H9 (cell line): ENCODE data around the gene FBXW9. TPM values are rescaled to one million over a fixed set of nuclear protein-coding genes. Genes with fewer than 3 reads are reported as not detected.
"Not testable (repeated sequence)": the region's sequence is repeated elsewhere in the genome, so short reads cannot be mapped to it uniquely, and the experiment has no call there.

ENCODE experiments used
- DNase-seq: peaks from one replicate; pipeline ENCODE4 v3.0.0-alpha.2; 2017
- H2AFZ ChIP-seq: one replicate; pipeline ENCODE4 v1.6.1; 2013; ENCODE audit warnings: mild to moderate bottlenecking, low read length, control low read depth, moderate library complexity
- H2AK5ac ChIP-seq: 2 replicates; pipeline ENCODE4 v1.6.1; 2013; ENCODE audit warnings: low read length, control low read depth, mixed read lengths; ENCODE audit not compliant: insufficient read length
- H2BK120ac ChIP-seq: one replicate; pipeline ENCODE4 v1.6.1; 2013; ENCODE audit warnings: low read depth, mild to moderate bottlenecking, low read length, control low read depth, inconsistent platforms; ENCODE audit not compliant: poor library complexity, severe bottlenecking
- H2BK12ac ChIP-seq: 2 replicates; pipeline ENCODE4 v1.6.1; 2013; ENCODE audit warnings: low read length, control low read depth, mixed read lengths, low read depth; ENCODE audit not compliant: insufficient read length
- H2BK15ac ChIP-seq: 2 replicates; pipeline ENCODE4 v1.6.1; 2013; ENCODE audit warnings: low read depth, low read length, control low read depth
- H2BK20ac ChIP-seq: one replicate; pipeline ENCODE4 v1.6.1; 2013; ENCODE audit warnings: low read depth, mild to moderate bottlenecking, low read length, control low read depth, inconsistent platforms; ENCODE audit not compliant: poor library complexity, severe bottlenecking
- H2BK5ac ChIP-seq: 2 replicates; pipeline ENCODE4 v1.6.1; 2013; ENCODE audit warnings: low read length, control low read depth, mixed read lengths; ENCODE audit not compliant: insufficient read length
- H3K14ac ChIP-seq: 2 replicates; pipeline ENCODE4 v1.6.1; 2013; ENCODE audit warnings: low read length, control low read depth; ENCODE audit not compliant: insufficient read depth
- H3K18ac ChIP-seq: 2 replicates; pipeline ENCODE4 v1.6.1; 2013; ENCODE audit warnings: low read depth, mild to moderate bottlenecking, mixed read lengths, low read length, control low read depth; ENCODE audit not compliant: insufficient read length
- H3K23ac ChIP-seq: 2 replicates; pipeline ENCODE4 v1.6.1; 2013; ENCODE audit warnings: low read length, control low read depth, mixed read lengths, low read depth; ENCODE audit not compliant: insufficient read length
- H3K23me2 ChIP-seq: 2 replicates; pipeline ENCODE4 v1.6.1; 2013; ENCODE audit warnings: low read depth, mild to moderate bottlenecking, mixed read lengths, low read length, control low read depth; ENCODE audit not compliant: insufficient read length, poor library complexity, severe bottlenecking
- H3K27ac ChIP-seq: 2 replicates; pipeline ENCODE4 v1.5.1; 2013; ENCODE audit warnings: low read length, control low read depth, mixed read lengths, low read depth; ENCODE audit not compliant: insufficient read length
- H3K27me3 ChIP-seq: 2 replicates; pipeline ENCODE4 v1.6.1; 2013; ENCODE audit warnings: low read length, control low read depth, inconsistent platforms; ENCODE audit not compliant: insufficient read depth
- H3K4ac ChIP-seq: 2 replicates; pipeline ENCODE4 v1.6.1; 2013; ENCODE audit warnings: low read depth, mild to moderate bottlenecking, control low read depth, inconsistent platforms, low read length, moderate library complexity
- H3K4me1 ChIP-seq: 2 replicates; pipeline ENCODE4 v1.6.1; 2013; ENCODE audit warnings: low read length, control low read depth, inconsistent platforms; ENCODE audit not compliant: insufficient read depth
- H3K4me2 ChIP-seq: 2 replicates; pipeline ENCODE4 v1.6.1; 2013; ENCODE audit warnings: low read length, control low read depth, mixed read lengths; ENCODE audit not compliant: insufficient read length, insufficient read depth
- H3K56ac ChIP-seq: 2 replicates; pipeline ENCODE4 v1.6.1; 2013; ENCODE audit warnings: low read depth, mild to moderate bottlenecking, mixed read lengths, low read length, control low read depth; ENCODE audit not compliant: insufficient read length
- H3K79me1 ChIP-seq: 2 replicates; pipeline ENCODE4 v1.6.1; 2013; ENCODE audit warnings: low read depth, mild to moderate bottlenecking, moderate library complexity, low read length, control low read depth, inconsistent platforms; ENCODE audit not compliant: insufficient read depth, poor library complexity, severe bottlenecking
- H3K79me2 ChIP-seq: 2 replicates; pipeline ENCODE4 v1.6.1; 2013; ENCODE audit warnings: low read length, control low read depth, inconsistent platforms; ENCODE audit not compliant: insufficient read depth
- H3K9ac ChIP-seq: 2 replicates; pipeline ENCODE4 v1.6.1; 2013; ENCODE audit warnings: low read length, control low read depth, mixed read lengths; ENCODE audit not compliant: insufficient read length; ENCODE audit errors: extremely low read depth
- H3K9me3 ChIP-seq: one replicate; pipeline ENCODE4 v1.6.1; 2013; ENCODE audit warnings: low read depth, low read length, inconsistent platforms; ENCODE audit not compliant: control insufficient read depth
- H3T11ph ChIP-seq: one replicate; pipeline ENCODE4 v1.6.1; 2013; ENCODE audit warnings: mild to moderate bottlenecking, low read length, control low read depth, inconsistent platforms
- H4K20me1 ChIP-seq: one replicate; pipeline ENCODE4 v1.6.1; 2013; ENCODE audit not compliant: control insufficient read depth, insufficient read length, insufficient read depth
- H4K5ac ChIP-seq: 2 replicates; pipeline ENCODE4 v1.6.1; 2013; ENCODE audit warnings: low read depth, mild to moderate bottlenecking, mixed read lengths, low read length, control low read depth; ENCODE audit not compliant: insufficient read length
- H4K8ac ChIP-seq: replicated peaks from 2 replicates; pipeline ENCODE4 v1.6.1; 2013; ENCODE audit warnings: low read length, control low read depth, mixed read lengths, low read depth; ENCODE audit not compliant: insufficient read length
- H4K91ac ChIP-seq: 2 replicates; pipeline ENCODE4 v1.6.1; 2013; ENCODE audit warnings: low read depth, mild to moderate bottlenecking, moderate library complexity, mixed read lengths, low read length, control low read depth; ENCODE audit not compliant: insufficient read length
- H3K27ac Mint-ChIP-seq, 3 experiments: 2 replicates in 2 of 3; 3 replicates in 1 of 3; pipeline ENCODE4 v1.8.0; 2020 to 2021; ENCODE audit warnings: mixed read lengths in 3 of 3, mild to moderate bottlenecking in 1 of 3, moderate library complexity in 1 of 3
- H3K27me3 Mint-ChIP-seq: 2 replicates; pipeline ENCODE4 v1.8.0; 2021; ENCODE audit warnings: low read depth, mild to moderate bottlenecking, moderate library complexity, mixed read lengths
- H3K36me3 Mint-ChIP-seq, 3 experiments: 2 replicates in 2 of 3; 3 replicates in 1 of 3; pipeline ENCODE4 v1.8.0; 2020 to 2021; ENCODE audit warnings: low read depth in 3 of 3, mixed read lengths in 3 of 3; ENCODE audit not compliant: insufficient read depth in 1 of 3
- H3K4me1 Mint-ChIP-seq, 2 experiments: 2 replicates each; pipeline ENCODE4 v1.8.0; 2020; ENCODE audit warnings: mixed read lengths in 2 of 2
- H3K4me3 Mint-ChIP-seq, 2 experiments: 2 replicates in 1 of 2; 3 replicates in 1 of 2; pipeline ENCODE4 v1.8.0; 2020 to 2021; ENCODE audit warnings: mild to moderate bottlenecking in 2 of 2, mixed read lengths in 2 of 2, moderate library complexity in 1 of 2
- H3K9me3 Mint-ChIP-seq, 2 experiments: 2 replicates in 1 of 2; 3 replicates in 1 of 2; pipeline ENCODE4 v1.8.0; 2020; ENCODE audit warnings: mild to moderate bottlenecking in 2 of 2, mixed read lengths in 2 of 2, moderate library complexity in 1 of 2
- CTCF ChIP-seq: fragments of 200-600 bp; sonication (generic); conservative IDR thresholded peaks from 3 replicates; pipeline ENCODE4 v1.8.0; 2021; ENCODE audit warnings: antibody characterized with exemption, mild to moderate bottlenecking
- WGBS: extraction: QIAGEN DNeasy Blood & Tissue Kit; methylation state at CpG from one replicate; pipeline ENCODE4 v1.1.7; 2013; ENCODE audit warnings: missing lambda C conversion rate, low lambda C conversion rate, mixed read lengths; ENCODE audit not compliant: insufficient read length; ENCODE audit errors: extremely low coverage; 5-methylcytosine and 5-hydroxymethylcytosine counted together
- total RNA-seq: library from RNA; stranded (reverse); gene quantifications from 2 replicates; pipeline ENCODE4 v1.2.1, GENCODE V29; 2021

The FBXW9 gene
- total RNA-seq, 1 experiment from 2014 or later: 11.7 TPM

- DNase-seq: no peak
- H3K4me3 Mint-ChIP-seq: no peak overlapping the region; a peak in 1 of 5 replicates
- Histone ChIP-seq H3K4ac (no peak overlapping the region), H4K91ac (no peak overlapping the region), H2BK15ac (no peak overlapping the region), H2BK20ac (no peak overlapping the region), H4K5ac (no peak overlapping the region), H3K14ac (no peak overlapping the region), H2AFZ (no peak overlapping the region), H3K9me3 (no peaks in the 10 kb centered on the region), H3K4me2 (no peak overlapping the region), H4K20me1 (no peaks in the 10 kb centered on the region), H3K23ac (no peak overlapping the region), H3K56ac (no peak overlapping the region), H3K79me2 (peaks cover 4% of the 10 kb centered on the region; the same call in 1 of the 2 replicates), H3K27me3 (no peaks in the 10 kb centered on the region), H3K9ac (no peak overlapping the region), H3K4me1 (no peaks in the 10 kb centered on the region), H2AK5ac (no peak overlapping the region), H3K79me1 (no peaks in the 10 kb centered on the region), H2BK12ac (no peak overlapping the region), H3K23me2 (peaks cover 15% of the 10 kb centered on the region), H3T11ph (no peak overlapping the region), H3K27ac (no peak overlapping the region), H2BK120ac (no peak overlapping the region), H3K18ac (no peak overlapping the region), H4K8ac (no peak overlapping the region), H2BK5ac (no peak overlapping the region)
- peak overlapping the region in 1 of 3 experiments; percentile 71; a peak in 2 of 7 replicates for H3K27ac Mint-ChIP-seq
- H3K9me3 Mint-ChIP-seq: no peaks in the 10 kb centered on the region
- TF ChIP-seq CTCF: no peak
- peaks cover 4 to 14% of the 10 kb centered on the region in 2 experiments for H3K4me1 Mint-ChIP-seq
- H3K36me3 Mint-ChIP-seq: peaks cover 17 to 35% (median 19%) of the 10 kb centered on the region in 3 experiments
- no CpG with 5 or more reads among the region's 2 CpGs for WGBS
- peaks cover 2% of the 10 kb centered on the region; the same call in 1 of the 2 replicates for H3K27me3 Mint-ChIP-seq
Measured at GRCh38 chr19:12726988-12727316, 30.5 kb upstream of the FBXW9 start.

GRCh38 chr19:12725612-12726011 lies 29.2 kb upstream of the FBXW9 start:
- H2AFZ ChIP-seq, H2BK12ac ChIP-seq, H3K14ac ChIP-seq, H2BK15ac ChIP-seq, H3T11ph ChIP-seq, H3K23ac ChIP-seq, H3K4me3 Mint-ChIP-seq, H3K27me3 Mint-ChIP-seq, H2AK5ac ChIP-seq, H3K27me3 ChIP-seq, H3K9me3 ChIP-seq, H3K18ac ChIP-seq, H3K79me1 ChIP-seq, H4K8ac ChIP-seq, H4K91ac ChIP-seq, H2BK120ac ChIP-seq, H4K20me1 ChIP-seq, DNase-seq, H2BK5ac ChIP-seq, H4K5ac ChIP-seq, H2BK20ac ChIP-seq, H3K4me1 ChIP-seq, H3K27ac Mint-ChIP-seq, H3K4ac ChIP-seq, H3K27ac ChIP-seq, H3K4me2 ChIP-seq, H3K9ac ChIP-seq, H3K9me3 Mint-ChIP-seq, H3K56ac ChIP-seq: not testable (repeated sequence)
- Histone ChIP-seq H3K23me2 (peaks cover 22% of the 10 kb centered on the region), H3K79me2 (peaks cover 15% of the 10 kb centered on the region; the same call in 1 of the 2 replicates)
- H3K36me3 Mint-ChIP-seq: peaks cover 19 to 39% (median 22%) of the 10 kb centered on the region in 3 experiments
- WGBS: no CpG with 5 or more reads among the region's 10 CpGs
- H3K4me1 Mint-ChIP-seq: peaks cover 11 to 23% of the 10 kb centered on the region in 2 experiments
